HuH-7 (cell line): ENCODE data around the gene RXFP4.
"Not testable (repeated sequence)": the region's sequence is repeated elsewhere in the genome, so short reads cannot be mapped to it uniquely, and the experiment has no call there.

ENCODE experiments used
- DNase-seq: peaks from one replicate; pipeline ENCODE4 v3.0.0; 2011; ENCODE audit warnings: low spot score

The RXFP4 gene

GRCh38 chr1:155930725-155931124 is 10.7 kb upstream of the RXFP4 start:
- DNase-seq, result not testable (repeated sequence)

GRCh38 chr1:155931332-155932038 is 10.0 kb upstream of the RXFP4 start:
- no peak for DNase-seq

- no peak for DNase-seq
These were observed 9.4 kb upstream of the RXFP4 start for GRCh38 chr1:155932081-155932480.

GRCh38 chr1:155932487-155932886 is 9.0 kb upstream of the RXFP4 start:
- no peak for DNase-seq

GRCh38 chr1:155933591-155934096 is 7.8 kb upstream of the RXFP4 start:
- DNase-seq, result no peak

GRCh38 chr1:155934097-155934935 is 7.1 kb upstream of the RXFP4 start, which contains the start of gene KHDC4:
KHDC4 (minus strand) TSS chr1:155934413; CDS start chr1:155934373, 40 bp downstream.
- peak; percentile 94 for DNase-seq

- no peak for DNase-seq
These were observed 6.4 kb upstream of the RXFP4 start for GRCh38 chr1:155934936-155935590.

- peak; percentile 86 for DNase-seq
These were observed 3.2 kb upstream of the RXFP4 start for GRCh38 chr1:155938220-155938627.

GRCh38 chr1:155940482-155940992 is 901 bp upstream of the RXFP4 start:
- DNase-seq, result no peak

- DNase-seq, result no peak
These were observed 550 bp downstream of the RXFP4 start for GRCh38 chr1:155941845-155942531.

- DNase-seq, result no peak
These were observed 1.2 kb downstream of the RXFP4 start for GRCh38 chr1:155942578-155943141.

GRCh38 chr1:155944444-155944799 is 3.0 kb downstream of the RXFP4 start:
- DNase-seq, result no peak

GRCh38 chr1:155946633-155947219 is 5.3 kb downstream of the RXFP4 start:
- DNase-seq, result no peak

GRCh38 chr1:155947292-155947691 is 5.9 kb downstream of the RXFP4 start:
- DNase-seq, result no peak

- DNase-seq, result no peak
These were observed 6.3 kb downstream of the RXFP4 start for GRCh38 chr1:155947741-155948140.

- no peak for DNase-seq
These were observed 9.4 kb downstream of the RXFP4 start for GRCh38 chr1:155950829-155951228.

GRCh38 chr1:155951753-155952504 is 10.5 kb downstream of the RXFP4 start:
- DNase-seq, result no peak

GRCh38 chr1:155952505-155952890 is 11.1 kb downstream of the RXFP4 start:
- DNase-seq, result no peak

- DNase-seq, result no peak
These were observed 13.2 kb downstream of the RXFP4 start for GRCh38 chr1:155954645-155955044.

GRCh38 chr1:155957411-155957915 is 16.0 kb downstream of the RXFP4 start:
- DNase-seq, result no peak
